Iris pigment epithelial cell (primary cell): ENCODE data around the gene ZRANB1.
"Not testable (repeated sequence)": the region's sequence is repeated elsewhere in the genome, so short reads cannot be mapped to it uniquely, and the experiment has no call there.

Experiments
- DNase-seq: peaks from one replicate; pipeline ENCODE4 v3.0.0-alpha.2; 2011; ENCODE audit warnings: low read depth

ZRANB1 gene

DNA sequence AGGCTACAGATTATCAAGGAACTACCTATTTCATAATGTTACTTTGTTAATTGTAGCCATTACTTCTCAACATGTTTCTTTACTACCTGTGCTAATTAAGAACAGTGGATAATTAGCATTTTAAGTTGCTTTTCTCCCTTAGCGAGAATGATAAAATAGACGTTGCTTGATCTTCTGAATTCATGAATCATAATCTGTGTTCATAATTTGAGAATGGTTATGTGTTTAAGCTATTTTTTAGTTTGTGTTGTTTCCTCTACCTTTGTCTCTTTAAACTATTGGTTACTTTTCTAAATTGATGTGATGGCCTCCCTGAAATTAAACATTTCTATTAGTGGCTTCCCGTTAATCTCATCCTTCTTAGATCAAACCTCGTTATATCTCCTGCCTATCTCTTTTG is at the start of gene ZRANB1:
TSS of gene ZRANB1 (plus strand) at position 301 of the 400 bp plus-strand sequence. CDS start 371 bp downstream, outside the sequence.
- no peak for DNase-seq

DNA sequence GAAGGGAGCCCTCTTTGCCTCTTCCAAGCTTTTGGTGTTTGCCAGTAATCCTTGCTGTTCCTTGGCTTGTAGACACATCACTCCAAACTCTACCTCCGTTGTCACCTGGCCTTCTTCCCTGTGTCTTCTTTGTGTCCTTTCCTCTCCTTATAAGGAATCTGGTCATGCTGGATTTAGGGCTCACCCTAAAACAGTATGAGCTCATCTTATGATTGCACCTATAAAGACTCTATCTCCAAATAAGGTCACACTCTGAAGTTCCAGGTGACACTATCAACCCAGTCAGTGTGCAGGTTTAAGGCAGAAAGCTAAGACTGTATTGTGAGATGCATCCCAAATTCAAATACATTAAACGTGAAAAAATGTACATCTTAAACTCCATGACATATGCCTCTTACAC is 49.0 kb upstream of the ZRANB1 start:
- no peak for DNase-seq

DNA sequence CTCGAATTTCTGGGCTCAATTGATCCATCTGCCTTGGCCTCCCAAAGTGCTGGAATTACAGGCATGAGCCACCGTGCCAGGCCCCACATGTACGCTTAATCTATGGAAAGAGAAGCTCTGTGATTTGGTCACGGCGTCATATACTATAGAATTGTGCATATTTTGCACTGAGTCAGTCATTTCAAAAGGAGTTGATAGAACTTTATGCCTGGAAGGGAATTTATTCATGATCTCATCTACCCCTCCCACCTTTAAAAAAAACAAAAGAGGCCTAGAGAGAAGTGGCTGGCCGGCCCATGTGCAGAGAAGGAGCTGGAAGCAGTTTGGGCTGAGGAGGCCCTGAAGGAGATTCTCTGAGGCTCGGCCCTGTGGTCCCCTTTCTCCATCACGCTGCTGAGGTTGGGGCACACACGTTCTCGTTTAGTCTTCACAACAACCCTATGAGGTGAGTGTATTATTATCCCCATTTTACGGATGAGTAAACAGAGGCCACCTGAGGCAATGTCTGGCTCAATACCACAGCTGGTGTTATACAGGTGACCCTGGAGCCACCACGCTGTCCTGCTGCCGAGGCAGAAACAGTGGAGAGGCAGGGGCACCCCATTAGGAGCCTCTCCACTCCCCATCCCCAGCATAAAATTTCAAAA is 47.2 kb upstream of the ZRANB1 start:
- no peak for DNase-seq

DNA sequence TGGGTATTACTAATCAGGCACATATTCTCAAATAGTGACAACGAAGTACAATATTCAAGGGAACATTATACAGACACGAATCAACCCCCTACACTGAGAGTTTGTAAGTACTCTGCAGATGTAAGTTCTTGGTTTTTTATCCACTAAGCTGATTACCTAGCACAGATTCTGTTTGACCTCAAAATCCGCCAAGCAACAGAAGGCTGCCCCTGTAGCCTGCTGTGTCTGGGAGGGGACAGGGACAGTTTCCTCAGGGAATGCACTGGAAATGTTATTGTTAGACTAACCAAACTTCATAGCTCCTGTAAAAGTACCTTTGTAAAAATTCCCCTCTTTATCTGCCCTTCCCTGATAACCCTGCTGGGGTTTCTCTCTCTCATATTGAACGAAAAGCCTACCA is 45.2 kb upstream of the ZRANB1 start:
- no peak for DNase-seq

DNA sequence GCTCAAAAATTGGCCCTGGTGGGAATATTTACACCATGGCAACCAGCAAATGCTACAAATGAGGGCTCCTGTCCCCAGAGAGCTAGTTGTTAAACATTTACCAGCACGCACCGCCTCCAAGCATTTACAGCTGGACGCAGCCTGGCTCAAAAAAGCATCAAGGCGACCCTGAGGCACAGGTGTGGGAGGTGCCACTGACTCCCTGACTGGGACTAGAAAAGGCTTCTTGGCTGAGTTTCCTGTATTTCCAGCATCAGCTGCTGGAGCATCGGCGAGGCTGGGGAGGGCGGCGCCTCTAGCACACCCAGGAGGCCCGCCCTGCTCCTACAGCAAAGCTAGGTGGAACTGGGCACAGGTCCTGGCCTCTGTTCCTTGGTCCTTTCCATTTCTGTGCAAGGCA is 43.5 kb upstream of the ZRANB1 start:
- no peak for DNase-seq

DNA sequence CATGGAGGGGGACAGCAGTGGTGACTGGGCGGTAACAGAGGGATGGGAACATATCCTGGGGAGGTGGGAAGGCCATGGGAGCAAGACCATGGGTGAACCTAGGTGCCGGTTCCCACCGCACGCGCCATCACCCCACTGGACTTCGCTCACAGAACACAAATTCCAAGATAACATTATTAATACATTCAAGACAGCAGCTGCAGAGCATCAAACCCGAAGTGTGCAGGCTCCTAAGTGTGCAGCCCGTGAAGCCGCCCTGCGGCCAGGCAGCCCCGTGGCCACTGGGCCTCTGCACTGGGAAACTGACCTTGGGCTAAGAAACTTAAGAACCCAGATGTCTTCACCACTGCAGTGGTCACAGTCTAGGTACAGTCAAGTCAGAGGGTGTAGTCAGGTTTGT is 42.8 kb upstream of the ZRANB1 start:
- no peak for DNase-seq

DNA sequence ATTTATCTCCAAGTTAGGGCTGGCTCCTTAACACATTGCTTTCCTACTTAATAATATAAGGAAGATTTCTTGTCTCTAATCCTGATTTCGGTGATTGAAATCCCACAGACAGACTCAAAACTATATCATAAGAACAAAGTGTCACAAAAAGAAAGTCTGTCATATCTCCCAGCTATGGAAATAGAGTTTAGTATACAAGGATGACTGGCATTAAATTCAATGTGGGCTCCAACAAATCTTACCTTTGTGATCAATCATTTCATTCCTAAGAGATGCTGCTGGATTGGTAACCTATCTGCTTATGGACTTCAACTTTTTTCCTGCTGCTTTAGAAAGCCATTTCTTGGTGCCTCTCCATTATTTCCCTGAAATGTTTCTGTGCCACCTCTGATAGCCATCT is 39.5 kb upstream of the ZRANB1 start:
- DNase-seq, result no peak

DNA sequence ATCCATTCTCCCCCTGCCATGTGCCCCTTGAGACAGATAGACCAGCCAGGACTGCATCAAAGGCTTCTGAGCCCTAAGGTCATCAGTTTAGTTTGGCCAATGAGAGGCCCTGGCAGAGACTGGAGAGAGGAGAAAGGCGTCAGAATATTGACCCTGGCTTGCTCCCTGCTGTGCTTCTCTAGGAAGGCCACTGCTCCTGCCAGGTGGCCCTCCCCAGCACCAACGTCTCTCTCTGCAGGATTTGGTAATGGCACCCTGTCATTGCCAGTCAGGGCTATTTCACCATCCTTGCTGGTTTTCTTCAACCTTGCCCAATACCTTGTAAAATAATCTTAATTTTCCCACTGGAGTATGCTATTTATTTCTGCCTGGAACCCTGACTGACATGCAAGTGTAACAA is 38.8 kb upstream of the ZRANB1 start:
- no peak for DNase-seq

DNA sequence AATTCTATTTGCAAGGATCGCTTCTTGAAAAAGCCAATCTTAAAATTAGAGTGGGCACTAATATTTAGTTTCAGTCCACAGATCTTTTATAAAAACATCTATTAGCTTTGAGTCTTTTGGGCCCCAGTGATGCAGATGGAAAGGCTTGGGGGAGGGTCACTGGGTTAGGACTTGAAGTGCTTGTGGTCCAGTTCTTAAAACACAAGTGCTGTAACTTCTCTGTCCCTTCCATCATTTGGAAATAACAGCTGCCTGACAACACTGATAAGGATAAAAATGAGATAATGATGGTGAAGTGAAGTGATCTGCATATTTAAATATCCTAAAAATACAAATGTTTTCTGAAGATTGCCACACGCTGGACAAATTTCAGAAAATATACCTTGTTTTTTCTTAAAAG is 37.1 kb upstream of the ZRANB1 start:
- DNase-seq, result peak; percentile 21

DNA sequence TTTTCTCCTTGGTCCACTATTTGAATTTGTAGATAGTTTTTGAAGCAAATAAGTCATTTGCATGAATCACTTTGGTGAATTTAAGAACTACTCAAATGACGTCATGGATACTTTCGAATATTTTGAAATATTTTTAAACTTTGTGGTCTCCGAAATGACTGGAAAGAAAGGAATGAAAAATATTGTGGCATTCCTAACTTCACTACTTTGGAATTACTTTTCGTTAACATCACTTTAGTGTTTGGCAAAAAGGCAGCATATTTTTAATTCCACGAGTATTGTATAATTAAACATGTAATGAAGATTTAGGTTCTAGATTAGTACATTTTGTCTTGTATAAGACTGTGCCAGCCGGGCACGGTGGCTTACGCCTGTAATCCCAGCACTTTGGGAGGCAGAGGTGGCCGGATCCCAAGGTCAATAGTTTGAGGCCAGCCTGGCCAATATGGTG is 35.3 kb upstream of the ZRANB1 start:
- DNase-seq, result peak; percentile 90

DNA sequence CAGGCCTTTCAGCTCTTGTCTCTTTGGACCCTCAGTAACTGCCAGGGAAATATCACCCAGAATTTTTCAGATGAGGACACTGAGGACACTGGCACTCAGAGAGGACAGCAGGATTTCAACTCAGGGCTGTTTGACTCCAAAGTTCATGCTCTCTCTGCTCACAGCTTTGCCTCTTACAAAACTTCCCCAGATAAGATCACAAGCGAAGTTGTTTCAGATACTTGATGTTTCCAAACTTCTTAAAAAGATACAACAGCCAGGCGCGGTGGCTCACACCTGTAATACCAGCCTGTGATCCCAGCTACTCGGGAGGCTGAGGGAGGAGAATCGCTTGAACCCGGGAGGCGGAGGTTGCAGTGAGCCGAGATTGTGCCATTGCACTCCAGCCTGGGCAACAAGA is 32.4 kb upstream of the ZRANB1 start:
- no peak for DNase-seq

DNA sequence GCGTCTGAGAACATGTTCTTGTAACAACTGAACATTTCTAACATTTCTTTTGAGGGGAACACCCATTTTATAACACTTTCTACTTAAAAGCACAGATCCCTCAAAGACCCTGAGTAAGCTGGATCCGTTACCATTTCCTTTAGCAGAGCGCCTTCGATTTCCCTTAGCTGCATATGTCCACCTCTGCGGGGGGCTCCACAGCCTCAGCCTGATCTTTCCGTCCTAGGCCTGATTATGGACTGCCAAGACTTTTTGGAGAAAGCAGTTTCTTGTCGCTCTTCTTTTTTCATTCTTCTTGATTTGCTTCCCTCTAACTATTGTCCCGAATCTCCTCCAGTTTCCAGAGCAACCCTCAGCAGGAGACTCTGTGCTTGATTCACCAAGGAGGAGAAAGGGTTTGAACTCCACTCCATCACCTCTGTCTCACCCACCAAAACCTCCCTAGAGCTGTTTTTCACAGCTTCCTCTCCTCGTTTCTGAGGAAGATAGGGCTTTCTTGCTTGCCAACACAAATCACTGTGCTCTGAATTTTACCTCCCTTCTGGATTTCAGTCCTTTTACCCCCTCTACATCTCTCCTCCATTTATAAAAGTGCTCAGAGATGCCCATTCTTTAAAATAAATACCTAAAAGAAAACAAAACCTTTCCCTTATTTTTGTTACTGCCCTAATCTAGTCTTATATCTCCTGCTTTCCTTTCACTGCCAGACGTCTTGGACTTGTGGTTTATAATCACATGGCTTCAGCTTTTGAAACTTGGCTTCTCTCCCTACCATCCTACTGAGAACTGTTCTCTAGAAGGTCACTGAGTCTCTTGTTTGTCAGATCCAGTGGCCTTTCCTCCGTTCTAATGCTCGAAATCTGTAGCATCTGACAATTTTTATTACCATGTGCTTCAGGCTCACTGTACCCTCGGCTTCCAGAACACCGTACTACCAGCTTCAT is 30.5 kb upstream of the ZRANB1 start:
- DNase-seq, result peak; percentile 86

DNA sequence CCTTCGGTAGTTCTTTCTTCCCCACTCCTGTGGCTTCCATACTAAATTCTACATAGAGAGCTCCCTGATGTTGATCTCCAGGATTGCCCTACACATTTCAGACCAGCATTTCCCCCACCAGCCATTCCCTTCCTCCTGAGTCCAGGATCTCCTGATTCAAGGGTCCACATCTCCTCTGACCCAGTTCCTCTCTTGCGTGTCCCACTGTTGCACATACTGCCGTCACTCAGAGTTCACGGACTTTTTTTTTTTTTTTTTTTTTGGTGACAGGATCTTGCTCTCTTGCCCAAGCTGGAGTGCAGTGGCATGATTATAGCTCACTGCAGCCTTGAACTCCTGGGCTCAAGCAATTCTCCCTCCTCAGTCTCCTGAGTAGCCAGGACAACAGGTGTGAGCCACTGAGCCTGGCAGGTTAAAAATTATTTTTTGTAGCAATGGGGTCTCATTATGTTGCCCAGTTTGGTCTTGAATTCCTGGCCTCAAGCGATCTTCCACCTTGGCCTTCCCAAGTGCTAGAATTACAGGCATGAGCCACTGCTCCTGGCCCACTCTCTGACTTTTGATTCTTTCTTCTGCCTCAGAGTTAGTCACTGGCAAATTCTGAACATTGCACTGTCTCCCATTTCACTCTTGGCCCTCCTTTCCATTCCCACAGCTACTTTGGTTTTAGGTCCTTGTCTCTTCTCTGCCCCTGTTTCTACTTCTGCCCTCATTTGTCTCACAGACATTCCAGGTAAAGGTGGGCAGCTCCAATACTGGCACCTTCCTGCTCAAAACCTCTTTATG is 29.6 kb upstream of the ZRANB1 start:
- no peak for DNase-seq

DNA sequence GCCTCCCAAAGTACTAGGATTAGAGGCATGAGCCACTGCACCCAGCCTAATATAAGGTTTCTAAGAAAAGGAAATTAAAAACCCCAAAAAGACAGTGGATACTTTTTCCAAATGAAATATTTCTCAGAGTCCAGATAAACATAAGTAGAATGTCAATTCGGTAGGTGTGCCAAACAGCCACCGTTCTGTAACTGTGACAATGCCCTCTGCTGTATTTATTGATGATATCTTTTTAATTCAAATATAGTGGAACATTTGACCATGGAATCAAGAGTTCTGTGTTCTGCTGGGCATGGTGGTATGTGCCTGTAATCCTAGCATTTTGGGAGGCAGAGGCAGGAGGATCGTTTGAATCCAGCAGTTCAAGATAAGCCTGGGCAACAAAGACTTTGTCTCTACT is 28.8 kb upstream of the ZRANB1 start:
- no peak for DNase-seq

DNA sequence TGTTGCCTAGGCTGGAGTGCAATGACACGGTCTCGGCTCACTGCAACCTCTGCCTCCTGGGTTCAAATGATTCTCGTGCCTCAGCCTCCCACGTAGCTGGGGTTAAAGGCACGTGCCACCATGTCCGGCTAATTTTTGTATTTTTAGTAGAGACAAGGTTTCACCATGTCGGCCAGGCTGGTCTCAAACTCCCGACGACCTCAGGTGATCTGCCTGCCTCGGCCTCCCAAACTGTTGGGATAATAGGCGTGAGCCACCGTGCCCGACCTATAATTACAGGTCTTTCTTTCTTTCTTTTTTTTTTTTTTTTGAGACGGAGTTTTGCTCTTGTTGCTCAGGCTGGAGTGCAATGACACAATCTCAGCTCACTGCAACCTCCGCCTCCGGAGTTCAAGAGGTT is 27.5 kb upstream of the ZRANB1 start:
- DNase-seq, result not testable (repeated sequence)

DNA sequence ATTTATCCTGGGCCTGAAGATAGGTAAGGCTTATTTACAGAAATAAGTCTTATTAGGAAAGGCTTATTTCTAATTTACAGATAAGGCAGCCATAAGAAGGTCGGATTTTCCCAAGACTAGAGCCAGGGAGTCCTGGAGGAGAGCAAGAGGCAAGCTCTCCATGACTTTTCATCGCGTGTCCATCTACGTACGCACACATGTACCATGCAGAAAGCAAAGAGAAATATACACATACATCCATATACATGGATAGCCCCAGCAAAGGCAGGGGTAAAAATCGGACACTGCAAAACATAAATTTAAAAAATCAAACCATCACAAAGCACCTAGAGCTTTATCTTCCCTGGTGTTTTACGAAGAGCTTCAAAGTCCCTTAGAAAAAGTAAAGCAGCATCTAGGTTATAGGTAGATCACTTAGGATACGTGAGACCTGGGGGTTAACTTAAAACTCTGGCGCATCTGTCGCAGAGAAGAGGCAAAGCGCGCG is 25.8 kb upstream of the ZRANB1 start:
- peak; percentile 27 for DNase-seq

DNA sequence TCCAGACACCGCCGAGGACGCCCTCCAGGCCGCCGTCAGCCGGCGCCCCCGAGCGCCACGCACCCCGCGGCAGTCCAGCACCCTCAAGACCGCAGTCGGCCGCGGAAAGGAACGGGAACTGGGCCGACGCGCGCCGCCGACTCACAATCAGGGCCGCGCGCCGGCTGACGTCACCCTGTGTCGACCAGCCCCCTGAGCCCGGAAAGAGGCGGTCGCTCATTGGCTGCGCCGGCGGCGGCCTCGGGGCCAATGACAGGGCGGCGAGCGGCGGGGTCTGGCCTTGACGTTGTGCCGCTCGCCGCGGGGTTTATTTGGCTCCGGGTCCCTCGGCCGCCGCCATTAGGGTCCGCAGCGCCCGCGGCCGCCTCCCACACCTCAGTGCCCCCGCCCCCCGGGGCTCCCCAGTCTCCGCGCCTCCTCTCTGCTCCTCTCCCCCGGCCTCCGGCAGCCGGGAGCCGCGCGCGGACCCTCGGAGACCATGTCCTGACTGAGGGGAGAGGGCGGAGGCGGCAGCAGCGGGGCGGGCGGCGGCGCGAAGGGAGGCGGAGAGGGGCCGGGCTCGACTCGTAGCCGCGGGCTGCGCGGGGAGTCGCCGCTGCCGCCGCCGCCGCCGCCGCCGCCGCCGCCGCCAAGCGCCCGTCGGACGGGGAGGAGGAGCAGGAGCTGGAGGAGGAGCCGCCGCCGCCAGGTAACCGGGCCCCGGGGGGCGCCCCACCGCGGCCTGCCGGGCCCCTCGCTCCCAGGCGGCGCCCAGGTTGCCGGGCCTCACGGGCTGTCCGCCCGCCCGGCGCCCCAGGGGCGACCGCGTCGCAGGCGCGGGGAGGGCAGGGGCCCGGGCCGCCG is 25.1 kb upstream of the ZRANB1 start:
- peak; percentile 97 for DNase-seq

DNA sequence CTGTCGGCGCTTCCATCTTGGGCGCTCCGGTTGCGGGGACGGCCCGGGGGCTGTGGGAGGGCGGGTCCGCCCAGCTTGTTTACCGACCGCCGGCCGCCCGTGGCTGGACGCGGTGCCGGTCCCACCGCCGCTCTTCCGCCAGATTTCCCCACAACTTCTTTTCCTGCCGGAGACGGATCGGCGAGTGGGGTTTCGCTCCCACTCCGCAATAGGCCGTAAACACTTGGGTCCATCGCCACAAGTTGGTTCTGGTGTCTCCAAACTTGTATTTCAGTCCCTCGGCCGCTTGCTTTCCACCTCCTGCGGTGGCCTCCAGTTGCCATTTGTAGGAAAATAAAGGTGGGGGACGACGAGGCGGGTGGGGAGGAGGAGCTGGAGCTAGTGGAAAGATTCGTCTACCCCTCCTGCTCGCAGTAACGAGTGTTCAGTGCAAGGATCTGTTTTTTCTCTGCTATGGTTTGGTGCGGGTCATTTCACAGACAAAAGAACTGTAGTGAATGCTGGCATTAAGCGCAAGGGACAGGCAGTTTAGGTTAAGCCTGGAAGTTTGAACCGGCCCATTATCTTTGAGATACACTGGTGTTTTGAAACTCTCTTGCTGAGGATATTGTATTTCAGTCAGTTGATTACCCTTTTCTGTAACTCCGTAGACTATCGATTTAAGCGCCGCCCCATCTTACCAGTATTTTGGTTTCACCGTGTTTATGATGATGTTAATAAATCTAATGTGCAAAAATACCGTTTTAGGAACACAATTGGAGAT is 24.3 kb upstream of the ZRANB1 start:
- peak; percentile 51 for DNase-seq

DNA sequence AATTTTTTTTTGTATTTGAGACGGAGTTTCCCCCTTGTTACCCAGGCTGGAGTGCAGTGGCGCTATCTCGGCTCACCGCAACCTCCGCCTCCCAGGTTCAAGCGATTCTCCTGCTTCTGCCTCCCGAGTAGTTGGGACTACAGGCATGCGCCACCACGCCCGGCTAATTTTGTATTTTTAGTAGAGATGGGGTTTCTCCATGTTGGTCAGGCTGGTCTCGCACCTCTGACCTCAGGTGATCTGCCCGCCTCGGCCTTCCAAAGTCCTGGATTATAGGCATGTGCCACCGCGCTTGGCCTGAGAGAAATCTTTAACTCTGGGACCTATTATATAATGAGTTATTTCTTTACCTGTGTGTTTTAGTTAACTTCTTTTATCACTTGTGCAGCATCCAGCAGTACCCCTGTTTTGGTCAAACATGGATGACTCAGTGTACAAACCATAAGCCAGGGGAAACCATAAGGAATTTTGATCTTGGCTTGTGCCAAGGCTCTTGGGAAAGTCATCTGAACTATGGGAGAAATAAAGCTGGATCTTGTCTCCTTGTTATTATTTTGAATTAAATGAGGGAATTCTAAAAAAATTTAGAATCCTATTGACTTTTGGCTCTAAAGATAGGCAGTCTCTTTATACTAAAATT is 23.6 kb upstream of the ZRANB1 start:
- DNase-seq, result peak; percentile 80

DNA sequence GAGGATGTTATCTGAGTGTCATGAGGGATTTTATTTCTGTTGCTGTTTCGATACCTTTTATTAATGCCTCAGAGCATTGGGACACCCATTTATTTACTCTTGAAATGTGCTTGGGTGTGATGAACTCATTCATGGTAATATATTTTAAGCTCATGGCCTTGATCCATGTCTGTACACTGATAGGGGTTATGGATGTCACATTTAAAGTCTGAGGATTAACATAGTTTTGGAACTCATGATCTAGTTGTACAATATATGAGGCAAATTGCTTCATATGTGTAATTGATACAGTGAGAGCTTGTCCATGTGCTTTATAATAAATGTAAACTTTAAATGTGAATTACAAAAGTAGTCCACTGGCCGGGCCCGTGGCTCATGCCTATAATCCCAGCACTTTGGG is 23.0 kb upstream of the ZRANB1 start:
- DNase-seq, result peak; percentile 58
